Sigmoid colon (tissue), 4 donors: ENCODE data around the gene GPRC5B.

ENCODE experiments used
- CTCF ChIP-seq, 4 experiments: fragments of 450-650 bp in 3 of 4; fragments of 200-600 bp in 1 of 4; IDR thresholded peaks; one replicate each; pipeline ENCODE4 v1.5.1; 2016 to 2019; ENCODE audit warnings: antibody characterized with exemption in 4 of 4, mild to moderate bottlenecking in 3 of 4, moderate library complexity in 2 of 4
- EP300 ChIP-seq, 4 donors: sonication (generic); formaldehyde crosslinking; IDR thresholded peaks; one replicate each; pipeline ENCODE4 v1.6.1; 2017; ENCODE audit warnings: antibody characterized with exemption in 4 of 4
- POLR2A ChIP-seq, 2 donors: fragments of 450-650 bp; IDR thresholded peaks; one replicate each; pipeline ENCODE4 v1.6.1; 2016; ENCODE audit warnings: antibody characterized with exemption in 2 of 2, mild to moderate bottlenecking in 2 of 2, moderate library complexity in 2 of 2
- POLR2AphosphoS5 ChIP-seq, 4 donors: sonication (generic); formaldehyde crosslinking; IDR thresholded peaks; one replicate each; pipeline ENCODE4 v1.6.1; 2017; ENCODE audit warnings: antibody characterized with exemption in 4 of 4

GRCh38 chr16:19883966-19884485 is 622 bp downstream of the GPRC5B start:
- TF ChIP-seq POLR2A (IDR thresholded peaks at IDR 0.05) (no peak), CTCF (IDR thresholded peaks at IDR 0.05) (no peak), POLR2AphosphoS5 (IDR thresholded peaks at IDR 0.05) (no peak), EP300 (IDR thresholded peaks at IDR 0.05) (no peak)
